Activated CD8-positive, alpha-beta memory T cell treated with anti-CD3 and anti-CD28 coated beads, Interleukin-2, amount 50 U/mL, for 48 hours (primary cell): Measurements from ENCODE around the gene MAPK12.

Source experiments
- DNase-seq: peaks from one replicate; pipeline ENCODE4 v3.0.0-alpha.2; 2020

The MAPK12 gene

GRCh38 chr22:50298937-50299784 is 37.7 kb upstream of the MAPK12 start:
- no peak for DNase-seq

GRCh38 chr22:50298266-50298637 is 36.8 kb upstream of the MAPK12 start:
- DNase-seq = no peak

- DNase-seq = no peak
Measured at GRCh38 chr22:50297510-50298265, 36.2 kb upstream of the MAPK12 start.

GRCh38 chr22:50296658-50297490 is 35.4 kb upstream of the MAPK12 start:
- no peak for DNase-seq

- no peak for DNase-seq
Measured at GRCh38 chr22:50294319-50294656, 32.8 kb upstream of the MAPK12 start.

- no peak for DNase-seq
Measured at GRCh38 chr22:50293441-50294318, 32.2 kb upstream of the MAPK12 start.

- no peak for DNase-seq
Measured at GRCh38 chr22:50292643-50293440, 31.4 kb upstream of the MAPK12 start.

GRCh38 chr22:50289942-50290630 is 28.6 kb upstream of the MAPK12 start:
- DNase-seq = no peak

GRCh38 chr22:50289151-50289941 is 27.9 kb upstream of the MAPK12 start:
- no peak for DNase-seq

GRCh38 chr22:50287731-50288130 is 26.2 kb upstream of the MAPK12 start:
- no peak for DNase-seq

- no peak for DNase-seq
Measured at GRCh38 chr22:50286701-50287318, 25.3 kb upstream of the MAPK12 start.

- no peak for DNase-seq
Measured at GRCh38 chr22:50286275-50286674, 24.8 kb upstream of the MAPK12 start.

- DNase-seq = no peak
Measured at GRCh38 chr22:50285568-50286229, 24.2 kb upstream of the MAPK12 start.

GRCh38 chr22:50284479-50284878 is 23.0 kb upstream of the MAPK12 start:
- no peak for DNase-seq

- no peak for DNase-seq
Measured at GRCh38 chr22:50283821-50284220, 22.3 kb upstream of the MAPK12 start.

- DNase-seq = no peak
Measured at GRCh38 chr22:50282361-50283155, 21.1 kb upstream of the MAPK12 start.

GRCh38 chr22:50281957-50282356 is 20.5 kb upstream of the MAPK12 start:
- DNase-seq = no peak

- no peak for DNase-seq
Measured at GRCh38 chr22:50281384-50281760, 19.9 kb upstream of the MAPK12 start.
